Ishikawa (cell line): ENCODE data around the gene MAST4.

ENCODE experiments used
- CREB1 ChIP-seq: IDR thresholded peaks from 2 replicates; pipeline ENCODE4 v1.6.1; 2012; ENCODE audit warnings: low read depth
- EP300 ChIP-seq: IDR thresholded peaks from 2 replicates; pipeline ENCODE4 v1.6.1; 2012; ENCODE audit warnings: borderline replicate concordance
- NFIC ChIP-seq: IDR thresholded peaks from 2 replicates; pipeline ENCODE4 v1.6.1; 2012
- YY1 ChIP-seq: IDR thresholded peaks from 2 replicates; pipeline ENCODE4 v1.6.1; 2012; ENCODE audit warnings: low read depth
- TF ChIP-seq, protein P1 (sequence below): IDR thresholded peaks from 2 replicates; pipeline ENCODE4 v1.6.1; 2012

GRCh38 chr5:66876266-66876807, 280.1 kb downstream of the MAST4 start:
- TF ChIP-seq CREB1 (no peak), NFIC (no peak), YY1 (no peak), EP300 (no peak)
- TF ChIP-seq, protein P1, sequence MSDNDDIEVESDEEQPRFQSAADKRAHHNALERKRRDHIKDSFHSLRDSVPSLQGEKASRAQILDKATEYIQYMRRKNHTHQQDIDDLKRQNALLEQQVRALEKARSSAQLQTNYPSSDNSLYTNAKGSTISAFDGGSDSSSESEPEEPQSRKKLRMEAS, result no peak
